HG03103 (cell line): ENCODE measurements around the gene CSN2.

ENCODE experiments used
- ATAC-seq: cut with Tn5 transposase; IDR thresholded peaks from one replicate; pipeline ENCODE4 v1.9.1; 2021; ENCODE audit warnings: low read depth; ENCODE audit not compliant: unreplicated experiment

The CSN2 gene

GRCh38 chr4:69907151-69907550, 58.4 kb downstream of the CSN2 start:
- ATAC-seq, result no peak
